SU-DHL-6 (cell line): ENCODE measurements around the gene ITIH5.

ENCODE experiments used
- EZH2phosphoT487 ChIP-seq: fragments of 200-600 bp; sonication (generic), shearing (Covaris generic); conservative IDR thresholded peaks from 2 replicates; pipeline ENCODE4 v1.6.1; 2018; ENCODE audit warnings: mild to moderate bottlenecking, antibody characterized with exemption, low read length, moderate library complexity, mixed read lengths
- TF ChIP-seq, protein P1 (sequence below): fragments of 200-600 bp; sonication (generic); IDR thresholded peaks from one replicate; pipeline ENCODE4 v1.5.1; 2017; ENCODE audit warnings: antibody characterized with exemption, mild to moderate bottlenecking, low read length, moderate library complexity; ENCODE audit not compliant: insufficient read depth, poor library complexity, severe bottlenecking

DNA sequence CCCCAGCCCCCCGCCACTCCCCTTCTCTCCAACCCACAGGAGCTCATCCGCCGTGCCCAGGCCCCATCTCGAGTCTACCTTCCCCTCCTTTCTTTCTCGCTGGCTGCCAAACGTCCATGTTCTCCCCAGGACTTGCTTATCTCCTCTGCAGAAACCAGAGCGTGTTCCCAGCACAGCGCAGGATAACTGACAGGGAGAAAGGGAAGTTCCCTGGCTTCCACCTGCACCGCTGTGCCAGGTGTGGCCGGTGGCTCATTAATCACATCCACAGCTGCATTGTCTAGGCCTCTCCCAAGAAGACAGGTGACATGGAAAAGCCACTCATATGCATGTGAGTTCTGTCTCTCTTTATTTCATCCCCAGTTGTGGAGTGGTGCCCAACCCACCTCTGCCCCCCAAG is 113.2 kb downstream of the ITIH5 start:
- TF ChIP-seq, protein P1, sequence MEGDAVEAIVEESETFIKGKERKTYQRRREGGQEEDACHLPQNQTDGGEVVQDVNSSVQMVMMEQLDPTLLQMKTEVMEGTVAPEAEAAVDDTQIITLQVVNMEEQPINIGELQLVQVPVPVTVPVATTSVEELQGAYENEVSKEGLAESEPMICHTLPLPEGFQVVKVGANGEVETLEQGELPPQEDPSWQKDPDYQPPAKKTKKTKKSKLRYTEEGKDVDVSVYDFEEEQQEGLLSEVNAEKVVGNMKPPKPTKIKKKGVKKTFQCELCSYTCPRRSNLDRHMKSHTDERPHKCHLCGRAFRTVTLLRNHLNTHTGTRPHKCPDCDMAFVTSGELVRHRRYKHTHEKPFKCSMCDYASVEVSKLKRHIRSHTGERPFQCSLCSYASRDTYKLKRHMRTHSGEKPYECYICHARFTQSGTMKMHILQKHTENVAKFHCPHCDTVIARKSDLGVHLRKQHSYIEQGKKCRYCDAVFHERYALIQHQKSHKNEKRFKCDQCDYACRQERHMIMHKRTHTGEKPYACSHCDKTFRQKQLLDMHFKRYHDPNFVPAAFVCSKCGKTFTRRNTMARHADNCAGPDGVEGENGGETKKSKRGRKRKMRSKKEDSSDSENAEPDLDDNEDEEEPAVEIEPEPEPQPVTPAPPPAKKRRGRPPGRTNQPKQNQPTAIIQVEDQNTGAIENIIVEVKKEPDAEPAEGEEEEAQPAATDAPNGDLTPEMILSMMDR = no peak
- no peak for TF ChIP-seq EZH2phosphoT487
